ENCODE measurements around the gene GALR3.

Gene GALR3

DNA sequence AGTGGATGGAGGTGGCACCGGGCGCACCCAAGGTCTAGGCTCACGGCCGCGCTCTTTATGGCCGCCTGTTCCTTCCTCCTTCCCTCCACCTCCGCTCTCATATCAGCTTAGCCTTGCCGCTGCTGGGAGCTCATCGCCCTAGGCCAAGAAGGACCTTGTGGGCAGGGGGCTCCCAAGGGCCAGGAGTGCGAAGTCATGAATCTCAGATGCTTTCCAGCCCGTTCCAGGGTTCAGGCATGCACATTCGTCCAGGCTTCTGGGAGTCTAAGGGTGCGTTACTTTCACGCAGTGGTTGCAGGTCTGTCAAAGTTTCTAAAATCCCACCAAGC lies 4.1 kb upstream of the GALR3 start:
- in situ Hi-C loops (cut with MboI; ENCODE audit: low sequenced_read_pairs), result no loop called here

GRCh38 chr22:37820350-37820749 lies 2.8 kb upstream of the GALR3 start:
- in situ Hi-C loops (cut with MboI; ENCODE audit: low sequenced_read_pairs), result no loop called here

DNA sequence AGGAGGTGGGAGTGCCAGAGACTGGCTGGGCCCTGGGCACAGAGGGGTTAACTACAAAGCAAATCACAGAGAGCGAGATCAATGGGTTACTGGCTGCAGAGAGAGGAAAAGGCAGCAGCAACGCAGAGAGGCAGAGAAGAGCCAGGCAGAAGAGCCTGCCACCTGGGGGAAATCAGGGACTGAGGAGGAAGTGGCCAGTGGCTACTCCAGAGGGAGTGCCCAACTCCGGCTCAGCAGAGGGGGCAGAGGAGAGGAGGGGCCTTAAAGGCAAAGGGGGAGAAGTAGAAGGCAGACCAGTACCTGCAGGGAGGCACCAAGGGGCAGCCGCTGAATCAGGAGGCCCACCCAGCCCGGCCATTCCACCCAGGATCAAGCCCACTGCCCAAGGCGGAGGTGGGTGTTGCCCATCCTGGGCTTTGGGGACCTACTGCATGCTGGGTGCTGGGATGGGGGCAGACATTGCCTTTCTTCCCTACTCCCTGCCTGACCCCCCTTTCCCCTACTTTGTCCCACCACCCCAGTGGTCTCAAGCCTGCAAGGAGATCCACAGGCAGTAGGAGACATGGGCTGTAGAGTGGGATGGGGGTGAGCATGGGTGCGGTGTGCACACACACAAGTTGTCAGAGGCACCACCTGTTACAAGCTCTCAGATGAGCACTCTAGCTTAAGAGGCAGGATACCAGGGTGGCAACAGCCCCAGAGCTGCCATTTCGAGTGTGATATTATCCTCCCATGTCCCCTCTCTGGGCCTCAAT lies 926 bp upstream of the GALR3 start:
- in situ Hi-C loops (cut with MboI; ENCODE audit: low sequenced_read_pairs), result no loop called here

DNA sequence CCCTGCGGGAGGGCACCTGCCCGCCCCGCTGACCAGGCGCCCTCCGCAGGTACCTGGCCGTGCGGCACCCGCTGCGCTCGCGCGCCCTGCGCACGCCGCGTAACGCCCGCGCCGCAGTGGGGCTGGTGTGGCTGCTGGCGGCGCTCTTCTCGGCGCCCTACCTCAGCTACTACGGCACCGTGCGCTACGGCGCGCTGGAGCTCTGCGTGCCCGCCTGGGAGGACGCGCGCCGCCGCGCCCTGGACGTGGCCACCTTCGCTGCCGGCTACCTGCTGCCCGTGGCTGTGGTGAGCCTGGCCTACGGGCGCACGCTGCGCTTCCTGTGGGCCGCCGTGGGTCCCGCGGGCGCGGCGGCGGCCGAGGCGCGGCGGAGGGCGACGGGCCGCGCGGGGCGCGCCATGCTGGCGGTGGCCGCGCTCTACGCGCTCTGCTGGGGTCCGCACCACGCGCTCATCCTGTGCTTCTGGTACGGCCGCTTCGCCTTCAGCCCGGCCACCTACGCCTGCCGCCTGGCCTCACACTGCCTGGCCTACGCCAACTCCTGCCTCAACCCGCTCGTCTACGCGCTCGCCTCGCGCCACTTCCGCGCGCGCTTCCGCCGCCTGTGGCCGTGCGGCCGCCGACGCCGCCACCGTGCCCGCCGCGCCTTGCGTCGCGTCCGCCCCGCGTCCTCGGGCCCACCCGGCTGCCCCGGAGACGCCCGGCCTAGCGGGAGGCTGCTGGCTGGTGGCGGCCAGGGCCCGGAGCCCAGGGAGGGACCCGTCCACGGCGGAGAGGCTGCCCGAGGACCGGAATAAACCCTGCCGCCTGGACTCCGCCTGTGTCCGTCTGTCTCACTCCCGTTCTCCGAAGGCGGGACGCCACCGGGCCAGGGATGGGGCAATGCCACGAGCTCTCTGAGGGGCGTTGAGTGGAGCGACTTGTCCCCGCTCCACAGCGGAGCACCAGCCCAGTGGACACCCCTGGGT lies 1.8 kb downstream of the GALR3 start:
- in situ Hi-C loops (cut with MboI; ENCODE audit: low sequenced_read_pairs), result no loop called here

DNA sequence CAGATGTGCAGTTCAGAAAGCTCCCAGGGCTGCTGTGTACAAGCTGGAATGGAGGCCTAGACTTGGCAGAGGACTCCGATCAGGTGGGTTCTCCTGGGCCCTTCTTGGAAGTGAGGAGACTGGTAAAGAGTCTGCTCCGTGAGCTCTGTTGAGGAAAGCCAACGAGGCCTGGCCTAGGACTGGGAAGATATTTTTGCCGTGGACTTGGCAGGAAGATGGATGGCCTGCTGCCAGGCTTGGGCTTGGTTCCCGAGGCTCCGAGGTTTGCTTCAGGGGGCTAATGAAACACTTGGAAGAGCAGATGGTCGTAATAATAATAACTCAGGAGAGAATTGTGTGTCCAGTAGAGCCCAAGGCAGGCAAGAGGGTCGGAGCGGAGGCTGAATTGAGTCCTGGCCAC lies 3.9 kb downstream of the GALR3 start:
- in situ Hi-C loops (cut with MboI; ENCODE audit: low sequenced_read_pairs), result no loop called here

DNA sequence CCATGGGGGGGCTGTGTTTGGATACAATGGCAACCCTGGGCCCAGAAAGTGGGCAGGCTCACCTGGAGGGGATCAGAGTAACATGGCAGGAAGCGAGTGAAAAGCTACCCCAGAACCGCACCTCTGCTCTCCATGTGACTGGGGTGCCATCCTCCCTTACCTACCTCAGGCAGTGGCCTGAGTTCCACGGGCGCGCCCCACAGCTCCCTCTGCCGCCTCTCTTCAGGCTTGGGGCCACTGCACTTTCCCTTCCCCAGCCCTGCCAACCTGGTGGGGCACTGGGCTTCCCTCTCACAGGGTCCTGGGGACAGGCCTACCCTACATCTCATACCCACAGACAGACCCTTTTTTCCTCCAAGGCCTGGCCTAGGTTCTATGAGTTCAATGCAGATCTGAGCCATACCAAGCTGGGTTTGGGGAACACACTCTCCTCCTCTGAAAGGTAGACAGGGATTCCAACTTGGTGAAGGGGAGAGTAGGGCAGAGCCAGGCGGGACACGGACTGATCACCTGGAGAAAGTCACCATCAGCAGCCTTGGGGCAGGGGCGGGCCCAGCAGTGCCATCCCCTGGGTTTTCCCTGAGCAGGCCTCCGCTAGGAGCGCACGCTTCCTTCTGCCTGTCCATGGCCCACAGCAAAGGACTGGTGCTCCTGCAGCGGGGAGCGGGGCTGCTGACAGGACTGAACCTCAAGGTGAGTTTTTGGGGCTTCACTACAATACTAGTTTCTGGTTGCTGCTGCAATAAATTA lies 7.1 kb downstream of the GALR3 start:
- in situ Hi-C loops (cut with MboI; ENCODE audit: low sequenced_read_pairs), result no loop called here

DNA sequence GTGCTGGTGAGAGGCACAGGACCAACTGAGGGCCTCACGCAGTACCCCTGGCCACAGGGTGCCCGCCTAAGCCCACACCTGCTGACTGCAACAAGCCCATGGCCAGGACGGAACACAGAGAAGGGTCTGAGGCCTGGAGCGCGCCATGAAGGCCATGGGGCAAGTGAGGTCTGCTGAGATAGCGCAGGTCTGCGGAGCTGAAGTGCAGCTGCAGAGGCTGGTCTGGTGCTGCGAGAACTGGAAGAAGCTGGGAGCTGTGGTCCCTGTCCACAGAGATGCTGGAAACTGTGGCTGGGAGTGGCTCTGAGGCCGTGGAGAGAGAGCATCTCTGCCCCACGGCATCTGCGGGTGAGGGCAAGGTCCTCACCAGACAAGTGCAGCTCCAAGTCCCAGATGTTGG lies 8.3 kb downstream of the GALR3 start:
- in situ Hi-C loops (cut with MboI; ENCODE audit: low sequenced_read_pairs), result no loop called here

- in situ Hi-C loops (cut with MboI; ENCODE audit: low sequenced_read_pairs), result no loop called here
These were observed 9.1 kb downstream of the GALR3 start for GRCh38 chr22:37832022-37832857.

- in situ Hi-C loops (cut with MboI; ENCODE audit: low sequenced_read_pairs), result no loop called here
These were observed 19.0 kb downstream of the GALR3 start for GRCh38 chr22:37842015-37842793.

DNA sequence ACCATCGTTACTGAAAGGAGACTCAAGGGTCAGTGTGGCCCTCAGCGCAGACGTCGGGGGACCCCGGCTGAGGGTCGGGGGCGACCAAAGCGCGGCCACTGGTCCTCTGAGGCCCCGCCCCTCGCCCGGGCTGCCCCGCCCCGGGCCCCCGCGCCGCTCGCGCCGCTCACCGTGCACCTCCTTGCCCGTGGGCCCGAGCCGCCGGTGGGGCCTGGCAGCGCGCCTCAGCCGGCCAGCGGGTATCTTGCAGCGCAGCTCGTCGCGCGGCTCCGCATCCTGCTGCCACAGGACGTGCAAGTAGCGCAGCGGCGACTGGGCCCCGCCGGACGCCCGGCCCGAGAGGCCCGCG lies 20.5 kb downstream of the GALR3 start:
- in situ Hi-C loops (cut with MboI; ENCODE audit: low sequenced_read_pairs), result no loop called here

DNA sequence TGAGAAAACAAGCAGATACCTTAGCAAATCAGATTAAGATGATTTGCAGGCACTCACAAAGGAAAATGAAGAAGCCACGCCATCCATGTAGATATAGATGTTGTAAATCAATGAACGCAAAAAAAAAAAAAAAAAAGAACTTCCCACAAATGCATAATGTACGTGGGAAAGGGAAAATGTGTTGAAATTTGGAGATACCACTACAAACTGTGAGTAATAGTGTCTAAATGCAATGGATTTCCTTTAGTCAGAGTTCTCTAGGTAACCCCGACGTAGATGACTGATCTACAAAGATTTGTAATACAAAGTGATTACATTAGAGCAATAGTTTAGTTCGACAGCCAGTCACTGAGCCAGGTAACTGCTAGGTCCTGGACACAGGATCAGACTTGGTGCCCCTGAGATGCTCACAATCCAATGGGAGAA lies 21.7 kb downstream of the GALR3 start:
- in situ Hi-C loops (cut with MboI; ENCODE audit: low sequenced_read_pairs), result no loop called here

- in situ Hi-C loops (cut with MboI; ENCODE audit: low sequenced_read_pairs), result no loop called here
These were observed 23.3 kb downstream of the GALR3 start for GRCh38 chr22:37846433-37846832.

- in situ Hi-C loops (cut with MboI; ENCODE audit: low sequenced_read_pairs), result no loop called here
These were observed 25.5 kb downstream of the GALR3 start for GRCh38 chr22:37848587-37849088.

DNA sequence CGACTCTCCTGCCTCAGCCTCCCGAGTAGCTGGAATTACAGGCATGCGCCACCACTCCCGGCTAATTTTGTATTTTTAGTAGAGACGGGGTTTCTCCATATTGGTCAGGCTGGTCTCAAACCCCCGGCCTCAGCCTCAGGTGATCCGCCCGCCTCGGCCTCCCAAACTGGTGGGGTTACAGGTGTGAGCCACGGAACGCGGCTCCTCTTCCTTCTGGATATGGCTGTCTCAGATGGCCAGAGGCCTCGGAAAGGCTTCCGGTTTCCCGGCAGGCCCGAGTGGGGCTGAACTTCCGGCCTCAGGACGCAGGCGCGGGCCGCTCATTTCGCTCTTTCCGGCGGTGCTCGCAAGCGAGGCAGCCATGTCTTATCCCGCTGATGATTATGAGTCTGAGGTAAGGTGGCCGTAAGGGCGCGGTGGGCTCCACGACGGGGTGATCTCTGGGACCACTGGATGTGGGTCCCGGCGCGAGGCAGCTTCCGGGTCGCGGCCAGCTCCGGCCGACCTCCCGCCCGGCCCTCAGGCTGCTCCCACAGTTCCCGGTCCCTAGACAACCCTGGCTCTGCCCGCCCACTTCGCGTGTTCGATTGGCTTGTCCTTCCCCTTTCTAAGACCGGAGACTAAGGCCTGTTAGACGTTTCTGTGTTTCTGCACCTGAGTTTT lies 26.0 kb downstream of the GALR3 start, which contains the start of gene EIF3L:
EIF3L (plus strand) TSS at position 331 of the 663 bp plus-strand sequence; CDS start at position 362, 31 bp downstream.
- in situ Hi-C loops (cut with MboI; ENCODE audit: low sequenced_read_pairs), result no loop called here

DNA sequence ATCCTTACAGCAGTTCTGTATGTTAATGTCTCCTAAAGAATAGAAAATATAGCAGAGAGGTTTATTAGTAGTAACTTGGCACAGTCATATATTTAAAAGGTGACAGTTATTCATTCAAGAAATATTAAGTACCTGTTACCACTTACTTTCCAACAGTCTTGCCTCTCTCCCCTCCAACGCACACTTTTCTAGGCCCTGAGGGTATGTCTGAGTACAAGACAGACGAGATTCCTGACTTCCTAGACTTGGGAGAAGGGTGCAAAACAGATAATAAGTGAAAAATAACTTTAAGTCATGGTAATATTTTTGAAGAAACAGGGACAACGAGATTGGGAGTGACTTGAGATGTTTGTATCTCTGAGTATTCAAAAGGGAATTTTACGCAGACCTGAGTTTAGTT lies 27.6 kb downstream of the GALR3 start:
- in situ Hi-C loops (cut with MboI; ENCODE audit: low sequenced_read_pairs), result no loop called here

- in situ Hi-C loops (cut with MboI; ENCODE audit: low sequenced_read_pairs), result no loop called here
These were observed 29.2 kb downstream of the GALR3 start for GRCh38 chr22:37852418-37852817.

DNA sequence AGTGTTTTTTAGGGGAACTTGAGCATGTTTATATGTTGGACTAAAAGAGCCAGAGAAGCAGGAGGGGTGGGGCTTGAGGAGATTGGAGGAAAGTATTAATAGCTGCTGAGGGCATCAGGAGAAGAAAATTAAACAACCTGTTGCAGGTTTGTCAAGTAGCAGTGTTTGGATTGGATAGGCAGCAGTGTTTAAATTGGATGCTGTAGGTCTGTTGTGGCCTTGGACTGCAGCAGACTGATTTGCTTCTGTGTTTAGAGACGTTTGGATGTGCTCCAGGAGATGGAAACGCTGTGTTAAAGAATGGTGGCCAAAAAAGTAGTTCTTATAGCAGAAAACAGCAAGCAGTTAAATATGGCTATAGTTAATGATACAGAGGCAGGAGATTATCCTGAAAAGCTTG lies 31.8 kb downstream of the GALR3 start:
- in situ Hi-C loops (cut with MboI; ENCODE audit: low sequenced_read_pairs), result no loop called here

GRCh38 chr22:37855462-37855861 lies 32.3 kb downstream of the GALR3 start:
- in situ Hi-C loops (cut with MboI; ENCODE audit: low sequenced_read_pairs), result no loop called here

DNA sequence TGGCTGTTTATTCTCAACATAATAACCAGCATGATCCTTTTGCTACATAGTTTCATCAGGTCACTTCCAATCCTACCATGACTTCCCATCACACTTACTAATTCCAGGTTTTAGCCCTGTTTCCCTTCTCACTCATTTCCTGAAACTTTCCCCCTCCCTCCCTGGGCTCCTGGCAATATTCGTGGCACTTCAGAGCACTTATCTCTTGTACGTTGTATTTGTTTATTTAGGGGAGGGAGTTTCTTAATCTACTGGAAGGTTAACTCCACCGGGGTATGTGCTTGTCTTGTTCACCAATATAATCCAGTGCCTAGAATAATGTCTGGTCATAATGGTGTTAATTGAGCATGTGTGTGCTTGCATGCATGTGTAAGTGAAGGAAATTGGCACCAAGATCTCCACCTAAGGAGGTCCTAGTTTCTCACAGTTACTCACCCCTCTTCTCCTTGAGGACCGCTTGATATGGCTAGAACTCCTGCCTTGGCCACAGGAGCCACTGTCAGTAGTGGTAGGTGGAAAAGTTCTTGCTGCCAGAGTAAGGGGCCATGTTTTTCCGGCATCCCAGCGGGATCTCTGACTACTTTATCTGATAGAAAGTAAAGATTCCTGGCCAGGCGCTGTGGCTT lies 37.7 kb downstream of the GALR3 start:
- in situ Hi-C loops (cut with MboI; ENCODE audit: low sequenced_read_pairs), result no loop called here
